Activated T-cell treated with anti-CD3 and anti-CD28 coated beads for 48 hours (primary cell): ENCODE results near the gene TMEM132C.
"Not testable (repeated sequence)": the region's sequence is repeated elsewhere in the genome, so short reads cannot be mapped to it uniquely, and the experiment has no call there.

Experiments
- DNase-seq: peaks from one replicate; pipeline ENCODE4 v3.0.0-alpha.2; 2020; ENCODE audit warnings: low read depth

Gene TMEM132C

GRCh38 chr12:128267131-128267622 lies at the start of gene TMEM132C:
TSS of gene TMEM132C (plus strand) at chr12:128267170. CDS start at chr12:128267403, 233 bp downstream.
- no peak for DNase-seq

- no peak for DNase-seq
Measured at GRCh38 chr12:128224226-128224625, 42.7 kb upstream of the TMEM132C start.

GRCh38 chr12:128228581-128228980 lies 38.4 kb upstream of the TMEM132C start:
- no peak for DNase-seq

GRCh38 chr12:128235635-128236417 lies 31.1 kb upstream of the TMEM132C start:
- DNase-seq = no peak

- DNase-seq = no peak
Measured at GRCh38 chr12:128236525-128236924, 30.4 kb upstream of the TMEM132C start.

GRCh38 chr12:128240745-128241144 lies 26.2 kb upstream of the TMEM132C start:
- DNase-seq = no peak

- no peak for DNase-seq
Measured at GRCh38 chr12:128245121-128245520, 21.8 kb upstream of the TMEM132C start.

- no peak for DNase-seq
Measured at GRCh38 chr12:128245905-128246304, 21.1 kb upstream of the TMEM132C start.

GRCh38 chr12:128250096-128250495 lies 16.9 kb upstream of the TMEM132C start:
- no peak for DNase-seq

- not testable (repeated sequence) for DNase-seq
Measured at GRCh38 chr12:128253829-128254228, 13.1 kb upstream of the TMEM132C start.

- DNase-seq = no peak
Measured at GRCh38 chr12:128258866-128259555, 8.0 kb upstream of the TMEM132C start.

GRCh38 chr12:128259556-128260070 lies 7.4 kb upstream of the TMEM132C start:
- DNase-seq = no peak

- no peak for DNase-seq
Measured at GRCh38 chr12:128261757-128262156, 5.2 kb upstream of the TMEM132C start.

GRCh38 chr12:128265566-128265965 lies 1.4 kb upstream of the TMEM132C start:
- no peak for DNase-seq

- DNase-seq = no peak
Measured at GRCh38 chr12:128266086-128266485, 884 bp upstream of the TMEM132C start.

- DNase-seq = no peak
Measured at GRCh38 chr12:128266541-128267130, 334 bp upstream of the TMEM132C start.

GRCh38 chr12:128267651-128268378 lies 845 bp downstream of the TMEM132C start:
- no peak for DNase-seq

- DNase-seq = no peak
Measured at GRCh38 chr12:128268379-128268995, 1.5 kb downstream of the TMEM132C start.

GRCh38 chr12:128269181-128269591 lies 2.2 kb downstream of the TMEM132C start:
- no peak for DNase-seq

- no peak for DNase-seq
Measured at GRCh38 chr12:128276471-128276870, 9.5 kb downstream of the TMEM132C start.

GRCh38 chr12:128286970-128287369 lies 20.0 kb downstream of the TMEM132C start:
- no peak for DNase-seq
